ENCODE measurements around the gene SPINK8.

- TF ChIP-seq CTCF (conservative IDR thresholded peaks at IDR 0.05; ENCODE audit: low read depth, low read length) = no peak
- TF ChIP-seq CHD1 (IDR thresholded peaks at IDR 0.05; ENCODE audit: low read depth, low read length) = no peak
- TF ChIP-seq POLR2A (IDR thresholded peaks at IDR 0.05; ENCODE audit: low read depth, low read length) = no peak
- no peak for TF ChIP-seq RAD21 (IDR thresholded peaks at IDR 0.05; ENCODE audit: low read length)
Observed at GRCh38 chr3:48280881-48281280, 52.6 kb downstream of the SPINK8 start.
